Stomach (tissue), 9 donors: ENCODE results near the gene SPEN. TPM values are rescaled to one million over a fixed set of nuclear protein-coding genes. Genes with fewer than 3 reads are reported as not detected.

ENCODE experiments used
- DNase-seq, 2 donors: peaks; one replicate each; pipeline versions ENCODE4 v3.0.0 to v3.0.0-alpha.2; 2013 to 2019
- H3K27ac ChIP-seq, 5 donors: fragments of 200-600 bp in 4 of 5; sonication (generic) in 4 of 5; one replicate each; pipeline ENCODE4 v1.5.1; 2013 to 2019; ENCODE audit warnings: mild to moderate bottlenecking in 1 of 5, moderate library complexity in 1 of 5
- H3K27me3 ChIP-seq, 3 donors: fragments of 200-600 bp; sonication (generic); one replicate each; pipeline ENCODE4 v1.5.1; 2017 to 2019; ENCODE audit warnings: mixed run types in 1 of 3
- H3K36me3 ChIP-seq, 4 donors: fragments of 200-600 bp; sonication (generic); 1 replicate in 3 of 4; 2 replicates in 1 of 4; pipeline ENCODE4 v1.5.1; 2016 to 2019
- H3K4me1 ChIP-seq, 4 donors: fragments of 200-600 bp; sonication (generic); one replicate each; pipeline ENCODE4 v1.5.1; 2016 to 2019
- H3K4me3 ChIP-seq, 4 donors: fragments of 200-600 bp; sonication (generic) in 3 of 4; one replicate each; pipeline ENCODE4 v1.5.1; 2016 to 2019; ENCODE audit warnings: mild to moderate bottlenecking in 1 of 4
- H3K9me3 ChIP-seq, 4 donors: fragments of 200-600 bp; sonication (generic); one replicate each; pipeline ENCODE4 v1.5.1; 2016 to 2019
- EP300 ChIP-seq: sonication (generic); formaldehyde crosslinking; IDR thresholded peaks from one replicate; pipeline ENCODE4 v1.6.1; 2017; ENCODE audit warnings: antibody characterized with exemption
- POLR2A ChIP-seq, 4 donors: fragments of 450-650 bp; IDR thresholded peaks; one replicate each; pipeline ENCODE4 v1.6.1; 2016; ENCODE audit warnings: antibody characterized with exemption in 4 of 4, control low read depth in 2 of 4, mild to moderate bottlenecking in 1 of 4, moderate library complexity in 1 of 4
- POLR2AphosphoS5 ChIP-seq, 3 donors: sonication (generic); formaldehyde crosslinking; IDR thresholded peaks; one replicate each; pipeline ENCODE4 v1.6.1; 2016; ENCODE audit warnings: antibody characterized with exemption in 3 of 3
- WGBS, 5 donors: extraction: QIAGEN DNeasy Blood & Tissue Kit in 3 of 5; methylation state at CpG; one replicate each; pipeline versions ENCODE4 v1.1.5 to v1.1.7; 2013 to 2018; 5-methylcytosine and 5-hydroxymethylcytosine counted together
- intact Hi-C: fragments of 100-400 bp; cut with DNase I; formaldehyde crosslinking; loops from one replicate; pipeline ENCODE4 v1.15.1; 2023; ENCODE audit warnings: low total_unique reads
- polyA plus RNA-seq, 3 donors: library from polyadenylated mRNA; stranded (reverse); fragments of 200-250 nt; gene quantifications; one replicate each; pipeline ENCODE4 v1.2.3, GENCODE V29; 2013
- total RNA-seq, 5 donors: library from RNA; depleted of rRNA; stranded (reverse); fragments of >200 nt; gene quantifications; one replicate each; pipeline versions ENCODE4 v1.1.0 to v1.2.3, GENCODE V29; 2014 to 2016
- TF ChIP-seq, protein P1 (sequence below), 7 experiments: fragments of 450-650 bp in 4 of 7; fragments of 200-600 bp in 3 of 7; sonication (generic) in 3 of 7; IDR thresholded peaks; one replicate each; pipeline ENCODE4 v1.5.1; 2016 to 2019; ENCODE audit warnings: antibody characterized with exemption in 7 of 7, control low read depth in 2 of 7, mild to moderate bottlenecking in 1 of 7
- donor health status: healthy with polysubstance abuse.
- donor health status: Bipolar disorder and iron deficiency.
- donor health status: healthy.

Gene SPEN
- total and polyA plus RNA-seq, 8 donors, result 5.6 to 114 (median 28.8) TPM

GRCh38 chr1:15951341-15952153 is 104.0 kb downstream of the SPEN start:
- peaks cover 7 to 27% (median 22%) of the 10 kb centered on the region in 4 donors for H3K36me3 ChIP-seq
- H3K27ac ChIP-seq, result peak overlapping the region in 4 of 5 donors; percentile 84 to 92 (median 88)
- no peaks in the 10 kb centered on the region for H3K9me3 ChIP-seq
- no peak for TF ChIP-seq POLR2AphosphoS5 (IDR thresholded peaks at IDR 0.05)
- TF ChIP-seq POLR2A (IDR thresholded peaks at IDR 0.05), result no peak
- no peak for TF ChIP-seq EP300
- TF ChIP-seq, protein P1, sequence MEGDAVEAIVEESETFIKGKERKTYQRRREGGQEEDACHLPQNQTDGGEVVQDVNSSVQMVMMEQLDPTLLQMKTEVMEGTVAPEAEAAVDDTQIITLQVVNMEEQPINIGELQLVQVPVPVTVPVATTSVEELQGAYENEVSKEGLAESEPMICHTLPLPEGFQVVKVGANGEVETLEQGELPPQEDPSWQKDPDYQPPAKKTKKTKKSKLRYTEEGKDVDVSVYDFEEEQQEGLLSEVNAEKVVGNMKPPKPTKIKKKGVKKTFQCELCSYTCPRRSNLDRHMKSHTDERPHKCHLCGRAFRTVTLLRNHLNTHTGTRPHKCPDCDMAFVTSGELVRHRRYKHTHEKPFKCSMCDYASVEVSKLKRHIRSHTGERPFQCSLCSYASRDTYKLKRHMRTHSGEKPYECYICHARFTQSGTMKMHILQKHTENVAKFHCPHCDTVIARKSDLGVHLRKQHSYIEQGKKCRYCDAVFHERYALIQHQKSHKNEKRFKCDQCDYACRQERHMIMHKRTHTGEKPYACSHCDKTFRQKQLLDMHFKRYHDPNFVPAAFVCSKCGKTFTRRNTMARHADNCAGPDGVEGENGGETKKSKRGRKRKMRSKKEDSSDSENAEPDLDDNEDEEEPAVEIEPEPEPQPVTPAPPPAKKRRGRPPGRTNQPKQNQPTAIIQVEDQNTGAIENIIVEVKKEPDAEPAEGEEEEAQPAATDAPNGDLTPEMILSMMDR (IDR thresholded peaks at IDR 0.05), result no peak
- peak in 1 of 2 donors; percentile 47 for DNase-seq
- WGBS, 5 donors, result 71 to 76% (median 74%) methylated on average over 22 to 23 of the region's 23 CpGs
- H3K4me3 ChIP-seq, result no peak overlapping the region
- intact Hi-C loops, result no loop called here
- H3K27me3 ChIP-seq, result no peaks in the 10 kb centered on the region
- peaks cover 60 to 79% (median 71%) of the 10 kb centered on the region in 4 donors for H3K4me1 ChIP-seq

- H3K27me3 ChIP-seq, result no peaks in the 10 kb centered on the region
- 82 to 87% (median 86%) methylated on average over 27 of the region's 27 CpGs for WGBS, 5 donors
- H3K4me3 ChIP-seq, result no peak overlapping the region
- no peak for DNase-seq
- peak overlapping the region in 3 of 5 donors; percentile 26 to 86 (median 61) for H3K27ac ChIP-seq
- peaks cover 0 to 22% (median 14%) of the 10 kb centered on the region in 4 donors for H3K36me3 ChIP-seq
- H3K9me3 ChIP-seq, result no peaks in the 10 kb centered on the region
- intact Hi-C loops, result no loop called here
- peak in 1 of 3 donors; percentile 27 for TF ChIP-seq POLR2AphosphoS5 (IDR thresholded peaks at IDR 0.05)
- TF ChIP-seq, protein P1 (IDR thresholded peaks at IDR 0.05), result no peak
- H3K4me1 ChIP-seq, result peaks cover 60 to 89% (median 74%) of the 10 kb centered on the region in 4 donors
Measured at GRCh38 chr1:15952317-15953258, 105.1 kb downstream of the SPEN start.

GRCh38 chr1:15953294-15953771 is 105.8 kb downstream of the SPEN start:
- H3K27ac ChIP-seq, result peak overlapping the region in 4 of 5 donors; percentile 26 to 86 (median 53)

More at GRCh38 chr1:15953294-15953771, 105.8 kb downstream of the SPEN start:
- DNase-seq, result no peak
- Histone ChIP-seq H3K9me3 (no peaks in the 10 kb centered on the region), H3K4me1 (peaks cover 56 to 90% (median 72%) of the 10 kb centered on the region in 4 donors), H3K27me3 (no peaks in the 10 kb centered on the region), H3K4me3 (no peak overlapping the region), H3K36me3 (peaks cover 0 to 15% (median 8%) of the 10 kb centered on the region in 4 donors)
- intact Hi-C loops, result no loop called here
- 80 to 88% (median 83%) methylated on average over 10 to 11 of the region's 11 CpGs for WGBS, 5 donors
- no peak for TF ChIP-seq POLR2A (IDR thresholded peaks at IDR 0.05)
- TF ChIP-seq, protein P1 (IDR thresholded peaks at IDR 0.05), result no peak
- no peak for TF ChIP-seq EP300
